Heart right ventricle (tissue), 16 donors: ENCODE measurements around the gene CHST11. TPM values are rescaled to one million over a fixed set of nuclear protein-coding genes. Genes with fewer than 3 reads are reported as not detected.

Source experiments
- ATAC-seq, 8 donors: fragments of 200-7000 bp; cut with Tn5 transposase; one replicate each; pipeline ENCODE4 v1.9.1; 2020; ENCODE audit warnings: mild to moderate bottlenecking in 8 of 8, moderate library complexity in 8 of 8, moderate number of reproducible peaks in 1 of 8
- DNase-seq, 2 donors: peaks; one replicate each; pipeline ENCODE4 v3.0.0-alpha.2; 2020
- H3K27ac ChIP-seq, 10 donors: fragments of 200-600 bp; sonication (generic) in 2 of 10; one replicate each; pipeline versions ENCODE4 v1.5.0 to v1.8.0; 2020 to 2022; ENCODE audit warnings: mild to moderate bottlenecking in 3 of 10
- H3K27me3 ChIP-seq, 7 donors: fragments of 200-600 bp; one replicate each; pipeline ENCODE4 v1.8.0; 2021 to 2022; ENCODE audit warnings: mild to moderate bottlenecking in 2 of 7
- H3K36me3 ChIP-seq, 9 donors: fragments of 200-600 bp; sonication (generic) in 1 of 9; one replicate each; pipeline versions ENCODE4 v1.5.0 to v1.8.0; 2020 to 2022; ENCODE audit warnings: mild to moderate bottlenecking in 2 of 9
- H3K4me1 ChIP-seq, 9 donors: fragments of 200-600 bp; sonication (generic) in 1 of 9; one replicate each; pipeline versions ENCODE4 v1.5.0 to v1.8.0; 2020 to 2022; ENCODE audit warnings: mild to moderate bottlenecking in 4 of 9
- H3K4me3 ChIP-seq, 10 donors: fragments of 200-600 bp; sonication (generic) in 2 of 10; one replicate each; pipeline versions ENCODE4 v1.5.0 to v1.8.0; 2020 to 2022; ENCODE audit warnings: mild to moderate bottlenecking in 7 of 10, moderate library complexity in 2 of 10
- H3K9me3 ChIP-seq, 11 donors: fragments of 200-600 bp in 10 of 11; sonication (generic) in 2 of 11; one replicate each; pipeline versions ENCODE4 v1.5.0 to v1.8.0; 2013 to 2022; ENCODE audit warnings: mild to moderate bottlenecking in 2 of 11, control low read depth in 1 of 11, moderate library complexity in 1 of 11
- whole genome bisulfite sequencing, 2 donors: extraction: QIAGEN DNeasy Blood & Tissue Kit; methylation state at CpG; one replicate each; pipeline ENCODE4 v1.1.7; 2013; ENCODE audit warnings: inconsistent platforms in 1 of 2; 5-methylcytosine and 5-hydroxymethylcytosine counted together
- intact Hi-C, 10 donors: fragments of 100-400 bp; cut with DNase I; formaldehyde crosslinking; loops; one replicate each; pipeline versions ENCODE4 v1.11.1 to v1.14.2; 2022
- polyA plus RNA-seq, 2 donors: library from polyadenylated mRNA; stranded (reverse); fragments of 200-250 nt; gene quantifications; one replicate each; pipeline ENCODE4 v1.2.3, GENCODE V29; 2013
- total RNA-seq, 10 donors: library from RNA; stranded (reverse); fragmentation: NEBNext Ultra II Directional in 3 of 10; extraction: Animal tissue kit (Norgen Biotek cat#: 25700) in 3 of 10; gene quantifications; one replicate each; pipeline versions ENCODE4 v1.2.1 to v1.2.4, GENCODE V29; 2021 to 2023
- TF ChIP-seq, protein P1 (sequence below), 9 donors: fragments of 200-600 bp; sonication (generic) in 2 of 9; IDR thresholded peaks; one replicate each; pipeline versions ENCODE4 v1.5.0 to v1.8.0; 2021 to 2022; ENCODE audit warnings: antibody characterized with exemption in 9 of 9, mild to moderate bottlenecking in 5 of 9, moderate library complexity in 1 of 9
- donor health status: Arrhythmogenic right ventricular cardiomyopathy.
- donor health status: ischemic (EF 13 %, LVEDD 7.1; RV severe dilation, severe dysfunction).
- donor health status: healthy with polysubstance abuse.
- donor health status: DM: no; HTN: yes; CAD: no.
- donor health status: DM: no; HTN: no; CAD: no.
- donor health status: ischemic (EF 25% LVEDD 6.9; RV normal size, moderate dysfunction).
- donor health status: ischemic (EF 25% LVEDD 5.7; RV mildly dilated, moderate dysfunction).
- donor health status: healthy.
- donor health status: DM: yes; HTN: yes; CAD: no.
- donor health status: Ischemic cardiomyopathy.
- donor health status: ischemic (EF 35%, LVEDD 5.7; RV mildly dilated, moderate dysfunction).
- donor health status: nonischemic (EF 11% LVEDD 7.7; RV severe dilation, severe dysfunction).
- donor health status: DM: yes; HTN: yes; CAD: no.
- donor health status: PGD.
- donor health status: ischemic (EF 29% LVEDD 5.4; RV normal size, mild dysfunction).
- donor health status: nonischemic (EF 23%, LVEDD 6.1; RV moderate dilation, normal function).

Gene CHST11
- total and polyA plus RNA-seq, 12 donors, result 1.1 to 12.7 (median 4.3) TPM

DNA sequence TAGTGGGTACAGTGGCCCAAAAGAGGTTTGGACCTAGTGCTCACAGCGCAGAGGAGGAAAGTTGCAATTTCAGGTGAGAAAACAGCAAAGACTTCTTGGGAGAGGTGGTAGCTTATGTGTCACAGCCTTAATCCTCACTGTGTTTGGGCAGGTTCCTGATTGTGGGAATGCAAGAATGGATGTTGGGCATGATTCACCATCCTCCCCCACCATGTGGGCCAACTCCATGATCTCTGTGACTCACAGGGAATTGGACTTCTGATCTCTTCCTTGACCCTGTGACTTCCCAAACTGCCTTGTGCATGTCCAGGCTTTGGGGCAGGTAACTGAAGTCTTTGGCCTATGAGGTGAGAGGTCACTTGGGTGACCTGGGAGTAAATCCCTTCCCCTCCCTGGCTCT, 1.8 kb upstream of the CHST11 start:
- Histone ChIP-seq H3K36me3 (no peaks in the 10 kb centered on the region), H3K4me1 (peaks cover 0 to 32% (median 17%) of the 10 kb centered on the region in 9 donors), H3K4me3 (no peak overlapping the region), H3K27me3 (no peaks in the 10 kb centered on the region), H3K27ac (no peak overlapping the region), H3K9me3 (peaks cover 0 to 7% (median 0%) of the 10 kb centered on the region in 11 donors)
- TF ChIP-seq, protein P1, sequence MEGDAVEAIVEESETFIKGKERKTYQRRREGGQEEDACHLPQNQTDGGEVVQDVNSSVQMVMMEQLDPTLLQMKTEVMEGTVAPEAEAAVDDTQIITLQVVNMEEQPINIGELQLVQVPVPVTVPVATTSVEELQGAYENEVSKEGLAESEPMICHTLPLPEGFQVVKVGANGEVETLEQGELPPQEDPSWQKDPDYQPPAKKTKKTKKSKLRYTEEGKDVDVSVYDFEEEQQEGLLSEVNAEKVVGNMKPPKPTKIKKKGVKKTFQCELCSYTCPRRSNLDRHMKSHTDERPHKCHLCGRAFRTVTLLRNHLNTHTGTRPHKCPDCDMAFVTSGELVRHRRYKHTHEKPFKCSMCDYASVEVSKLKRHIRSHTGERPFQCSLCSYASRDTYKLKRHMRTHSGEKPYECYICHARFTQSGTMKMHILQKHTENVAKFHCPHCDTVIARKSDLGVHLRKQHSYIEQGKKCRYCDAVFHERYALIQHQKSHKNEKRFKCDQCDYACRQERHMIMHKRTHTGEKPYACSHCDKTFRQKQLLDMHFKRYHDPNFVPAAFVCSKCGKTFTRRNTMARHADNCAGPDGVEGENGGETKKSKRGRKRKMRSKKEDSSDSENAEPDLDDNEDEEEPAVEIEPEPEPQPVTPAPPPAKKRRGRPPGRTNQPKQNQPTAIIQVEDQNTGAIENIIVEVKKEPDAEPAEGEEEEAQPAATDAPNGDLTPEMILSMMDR (IDR thresholded peaks at IDR 0.05), result no peak
- DNase-seq (no peak), ATAC-seq (no peak)
- WGBS, 2 donors, result 96 to 100% methylated on average over 1 of the region's 1 CpG
- intact Hi-C loops, result loop anchor here in 7 of 10 donors (5.0 to 10.0 kb wide), 8 partner anchors 52 to 420 kb away; no protein-coding TSS in a partner anchor

DNA sequence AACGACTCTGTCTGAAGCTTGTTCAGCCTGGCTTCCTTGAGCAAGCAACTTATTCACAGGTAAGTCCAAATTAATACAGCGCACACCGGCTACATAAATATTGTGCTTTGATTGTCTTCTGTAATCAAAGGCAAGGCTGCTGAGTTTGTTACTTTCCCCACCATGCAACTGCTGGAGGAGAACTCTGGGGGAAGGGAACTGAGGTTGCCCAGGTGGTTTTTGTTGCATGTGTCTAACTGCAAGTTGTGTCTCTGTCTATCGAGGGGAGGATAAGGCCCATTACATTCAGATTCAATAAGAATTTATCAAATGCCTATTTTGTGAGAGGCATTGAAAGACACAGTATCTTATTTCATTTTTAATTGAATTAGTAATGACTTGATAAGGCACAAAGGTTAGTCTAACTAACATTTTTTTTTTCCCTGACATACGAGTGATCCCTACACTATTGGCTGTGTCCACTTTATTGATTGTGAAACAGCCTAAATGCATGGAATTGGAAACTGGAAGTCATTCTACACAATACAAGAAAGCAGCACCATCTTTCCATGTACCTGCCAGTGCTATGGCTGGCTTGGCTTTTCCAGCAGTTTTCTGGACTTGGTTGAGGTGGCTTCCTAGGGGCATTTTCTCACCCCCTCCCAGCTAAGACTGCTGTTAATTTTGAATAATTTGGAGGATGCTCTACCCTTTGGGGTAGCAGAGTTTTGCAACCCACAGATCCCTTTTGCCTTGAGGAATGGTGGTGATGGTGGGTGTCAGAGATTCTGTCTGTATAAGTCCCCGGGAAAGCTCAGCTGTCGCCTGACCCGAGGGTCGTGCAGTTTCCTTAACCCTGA, 951 bp upstream of the CHST11 start:
- TF ChIP-seq, protein P1 (IDR thresholded peaks at IDR 0.05), result no peak
- Histone ChIP-seq H3K9me3 (peaks cover 0 to 3% (median 0%) of the 10 kb centered on the region in 11 donors), H3K4me3 (peak overlapping the region; percentile 49 to 99 (median 93)), H3K36me3 (no peaks in the 10 kb centered on the region), H3K27ac (peak overlapping the region in 8 of 10 donors; percentile 74 to 95 (median 83)), H3K4me1 (peaks cover 0 to 32% (median 23%) of the 10 kb centered on the region in 9 donors), H3K27me3 (no peaks in the 10 kb centered on the region)
- intact Hi-C loops, result loop anchor here in 7 of 10 donors (5.0 to 10.0 kb wide), 8 partner anchors 52 to 419 kb away; no protein-coding TSS in a partner anchor
- DNase-seq (no peak), ATAC-seq (no peak)
- 38 to 43% methylated on average over 9 of the region's 9 CpGs for WGBS, 2 donors

DNA sequence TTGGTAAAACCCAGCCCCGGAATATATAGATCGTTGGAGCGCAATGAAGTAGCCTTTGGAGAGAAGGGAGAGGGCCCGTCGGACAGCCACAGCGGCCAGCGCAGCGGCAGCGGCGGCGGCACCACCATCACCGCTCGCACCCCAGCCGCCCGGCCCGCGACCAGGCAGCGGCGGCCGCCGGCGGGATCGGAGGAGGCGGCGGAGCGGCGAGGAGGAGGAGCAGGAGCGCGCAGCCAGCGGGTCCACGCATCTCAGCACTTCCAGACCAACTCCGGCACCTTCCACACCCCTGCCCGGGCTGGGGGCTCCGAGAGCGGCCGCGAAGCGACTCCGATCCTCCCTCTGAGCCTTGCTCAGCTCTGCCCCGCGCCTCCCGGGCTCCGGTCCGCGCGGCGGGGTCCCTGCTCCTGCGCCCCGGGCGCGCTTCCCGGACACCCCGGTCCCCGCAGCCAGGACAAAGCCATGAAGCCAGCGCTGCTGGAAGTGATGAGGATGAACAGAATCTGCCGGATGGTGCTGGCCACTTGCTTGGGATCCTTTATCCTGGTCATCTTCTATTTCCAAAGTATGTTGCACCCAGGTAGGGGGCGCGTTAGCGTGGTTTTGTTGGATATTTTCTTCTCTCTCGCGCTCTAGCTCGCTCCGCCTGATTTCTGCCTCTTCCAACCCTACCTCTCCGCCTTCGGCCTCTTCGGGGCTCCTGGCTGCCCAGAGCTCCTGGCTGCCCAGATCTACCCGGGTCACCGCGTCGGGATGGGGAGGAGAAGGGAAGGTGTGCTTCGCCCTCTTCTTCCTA, 400 bp downstream of the CHST11 start:
- H3K36me3 ChIP-seq, result no peaks in the 10 kb centered on the region
- 0 to 1% methylated on average over 68 to 69 of the region's 71 CpGs for WGBS, 2 donors
- H3K27me3 ChIP-seq, result no peaks in the 10 kb centered on the region
- peak; percentile 31 to 71 (median 56) for ATAC-seq
- no peaks in the 10 kb centered on the region for H3K9me3 ChIP-seq
- peak overlapping the region; percentile 49 to 99 (median 93) for H3K4me3 ChIP-seq
- TF ChIP-seq, protein P1 (IDR thresholded peaks at IDR 0.05), result peak in 8 of 9 donors; percentile 8 to 62 (median 48)
- H3K27ac ChIP-seq, result peak overlapping the region in 9 of 10 donors; percentile 59 to 95 (median 82)
- intact Hi-C loops, result loop anchor here in 7 of 10 donors (5.0 to 10.0 kb wide), 8 partner anchors 50 to 418 kb away; no protein-coding TSS in a partner anchor
- peak; percentile 55 to 72 for DNase-seq
- peaks cover 0 to 42% (median 34%) of the 10 kb centered on the region in 9 donors for H3K4me1 ChIP-seq
